Parathyroid adenoma (tissue), 2 donors: ENCODE measurements around the gene ST6GALNAC5.
"Not testable (repeated sequence)": the region's sequence is repeated elsewhere in the genome, so short reads cannot be mapped to it uniquely, and the experiment has no call there.

Source experiments
- H2AFZ ChIP-seq: fragments of 300-600 bp; sonication (generic); one replicate; pipeline ENCODE4 v1.7.0; 2017; ENCODE audit warnings: antibody characterized with exemption, mild to moderate bottlenecking
- H3K27ac ChIP-seq: fragments of 300-600 bp; sonication (generic); one replicate; pipeline ENCODE4 v1.7.0; 2017
- H3K27me3 ChIP-seq: fragments of 300-600 bp; sonication (generic); one replicate; pipeline ENCODE4 v1.7.0; 2017; ENCODE audit warnings: low read length; ENCODE audit not compliant: control insufficient read depth, insufficient read depth
- H3K36me3 ChIP-seq: fragments of 300-600 bp; sonication (generic); one replicate; pipeline ENCODE4 v1.7.0; 2017; ENCODE audit warnings: low read length; ENCODE audit not compliant: control insufficient read depth, insufficient read depth
- H3K4me1 ChIP-seq: fragments of 300-600 bp; sonication (generic); one replicate; pipeline ENCODE4 v1.7.0; 2017; ENCODE audit warnings: control low read depth
- H3K4me2 ChIP-seq: fragments of 300-600 bp; sonication (generic); one replicate; pipeline ENCODE4 v1.7.0; 2017; ENCODE audit warnings: low read length
- H3K4me3 ChIP-seq: fragments of 300-600 bp; sonication (generic); one replicate; pipeline ENCODE4 v1.7.0; 2017; ENCODE audit warnings: low read depth, low read length
- H3K79me2 ChIP-seq: fragments of 300-600 bp; sonication (generic); one replicate; pipeline ENCODE4 v1.7.0; 2017; ENCODE audit warnings: control low read depth
- H3K9ac ChIP-seq: fragments of 300-600 bp; sonication (generic); one replicate; pipeline ENCODE4 v1.7.0; 2017; ENCODE audit warnings: mild to moderate bottlenecking
- H3K9me3 ChIP-seq: fragments of 300-600 bp; sonication (generic); one replicate; pipeline ENCODE4 v1.7.0; 2017; ENCODE audit warnings: low read length; ENCODE audit not compliant: control insufficient read depth
- CTCF ChIP-seq: fragments of 300-600 bp; sonication (generic); IDR thresholded peaks from one replicate; pipeline ENCODE4 v1.7.0; 2017; ENCODE audit warnings: antibody characterized with exemption, mild to moderate bottlenecking
- donor health status: primary hyperparathyroidism.

The ST6GALNAC5 gene

GRCh38 chr1:76961820-76962207 lies 94.5 kb downstream of the ST6GALNAC5 start:
- Histone ChIP-seq H3K27ac (no peak overlapping the region), H2AFZ (no peak overlapping the region), H3K4me2 (no peak overlapping the region), H3K9me3 (no peaks in the 10 kb centered on the region), H3K4me3 (no peak overlapping the region), H3K9ac (no peak overlapping the region), H3K79me2 (no peaks in the 10 kb centered on the region), H3K4me1 (no peaks in the 10 kb centered on the region), H3K36me3 (no peaks in the 10 kb centered on the region), H3K27me3 (no peaks in the 10 kb centered on the region)
- TF ChIP-seq CTCF: no peak

- H3K4me1 ChIP-seq, H3K9ac ChIP-seq, H3K36me3 ChIP-seq, H3K79me2 ChIP-seq, H3K4me3 ChIP-seq, H3K4me2 ChIP-seq, H2AFZ ChIP-seq, H3K27me3 ChIP-seq, H3K27ac ChIP-seq, H3K9me3 ChIP-seq: not testable (repeated sequence)
These were observed 114.0 kb downstream of the ST6GALNAC5 start for GRCh38 chr1:76981267-76981666.

- Histone ChIP-seq H3K4me2 (no peak overlapping the region), H3K9ac (no peak overlapping the region), H3K4me1 (no peaks in the 10 kb centered on the region), H3K27ac (no peak overlapping the region), H3K27me3 (no peaks in the 10 kb centered on the region), H2AFZ (no peak overlapping the region), H3K4me3 (no peak overlapping the region), H3K36me3 (no peaks in the 10 kb centered on the region), H3K79me2 (no peaks in the 10 kb centered on the region), H3K9me3 (peaks cover 4% of the 10 kb centered on the region)
- TF ChIP-seq CTCF: no peak
These were observed 122.7 kb downstream of the ST6GALNAC5 start for GRCh38 chr1:76989976-76990375.

GRCh38 chr1:76993036-76993435 lies 125.8 kb downstream of the ST6GALNAC5 start:
- H3K27ac ChIP-seq: no peak overlapping the region
- no peak overlapping the region for H3K4me3 ChIP-seq
- no peaks in the 10 kb centered on the region for H3K36me3 ChIP-seq

GRCh38 chr1:76998582-76999223 lies 131.4 kb downstream of the ST6GALNAC5 start:
- no peaks in the 10 kb centered on the region for H3K27me3 ChIP-seq
- no peaks in the 10 kb centered on the region for H3K9me3 ChIP-seq
- H3K79me2 ChIP-seq: no peaks in the 10 kb centered on the region
- no peak overlapping the region for H3K4me2 ChIP-seq
- H3K27ac ChIP-seq: no peak overlapping the region
- H3K4me3 ChIP-seq: no peak overlapping the region
- H3K36me3 ChIP-seq: no peaks in the 10 kb centered on the region
- no peak overlapping the region for H2AFZ ChIP-seq
- no peak for TF ChIP-seq CTCF
- H3K4me1 ChIP-seq: no peaks in the 10 kb centered on the region
- H3K9ac ChIP-seq: no peak overlapping the region

More at GRCh38 chr1:76993036-76993435, 125.8 kb downstream of the ST6GALNAC5 start:
- TF ChIP-seq CTCF: no peak
- Histone ChIP-seq H3K4me1 (no peaks in the 10 kb centered on the region), H3K79me2 (no peaks in the 10 kb centered on the region), H2AFZ (no peak overlapping the region), H3K27me3 (no peaks in the 10 kb centered on the region), H3K9ac (no peak overlapping the region), H3K9me3 (peaks cover 4% of the 10 kb centered on the region), H3K4me2 (no peak overlapping the region)
